RWPE2 (cell line): ENCODE measurements around the gene OCIAD2.

Source experiments
- ATAC-seq: fragments of 200-7000 bp; cut with Tn5 transposase; 3 replicates; pipeline ENCODE4 v1.9.1; 2021; ENCODE audit warnings: low read depth
- DNase-seq: peaks from one replicate; pipeline ENCODE4 v3.0.0-alpha.2; 2020; ENCODE audit warnings: low spot score
- H3K27ac ChIP-seq: fragments of 450-650 bp; 2 replicates; pipeline ENCODE4 v1.5.1; 2017; ENCODE audit warnings: mild to moderate bottlenecking; ENCODE audit not compliant: poor library complexity, severe bottlenecking
- H3K27me3 ChIP-seq: fragments of 250-450 bp; sonication (Bioruptor Pico); 2 replicates; pipeline ENCODE4 v1.5.1; 2021; ENCODE audit warnings: mild to moderate bottlenecking, moderate library complexity; ENCODE audit not compliant: insufficient read depth, poor library complexity, severe bottlenecking
- H3K36me3 ChIP-seq: fragments of 250-450 bp; sonication (Bioruptor Pico); 2 replicates; pipeline ENCODE4 v1.5.1; 2020; ENCODE audit warnings: low read depth, mild to moderate bottlenecking, moderate library complexity
- H3K4me1 ChIP-seq: fragments of 250-450 bp; sonication (Bioruptor Pico); 2 replicates; pipeline ENCODE4 v1.5.1; 2021; ENCODE audit warnings: mild to moderate bottlenecking, moderate library complexity; ENCODE audit not compliant: insufficient read depth, poor library complexity, severe bottlenecking
- H3K4me3 ChIP-seq: fragments of 250-450 bp; sonication (Bioruptor Pico); 2 replicates; pipeline ENCODE4 v1.5.1; 2021; ENCODE audit warnings: mild to moderate bottlenecking, moderate library complexity; ENCODE audit not compliant: severe bottlenecking
- H3K9me3 ChIP-seq: fragments of 250-450 bp; sonication (Bioruptor Pico); 2 replicates; pipeline ENCODE4 v1.5.1; 2021; ENCODE audit warnings: mild to moderate bottlenecking, moderate library complexity; ENCODE audit not compliant: severe bottlenecking
- TF ChIP-seq, protein P1 (sequence below): fragments of 450-650 bp; IDR thresholded peaks from one replicate; pipeline ENCODE4 v1.5.1; 2017; ENCODE audit warnings: mild to moderate bottlenecking, moderate library complexity; ENCODE audit not compliant: poor library complexity, severe bottlenecking

Gene OCIAD2

DNA sequence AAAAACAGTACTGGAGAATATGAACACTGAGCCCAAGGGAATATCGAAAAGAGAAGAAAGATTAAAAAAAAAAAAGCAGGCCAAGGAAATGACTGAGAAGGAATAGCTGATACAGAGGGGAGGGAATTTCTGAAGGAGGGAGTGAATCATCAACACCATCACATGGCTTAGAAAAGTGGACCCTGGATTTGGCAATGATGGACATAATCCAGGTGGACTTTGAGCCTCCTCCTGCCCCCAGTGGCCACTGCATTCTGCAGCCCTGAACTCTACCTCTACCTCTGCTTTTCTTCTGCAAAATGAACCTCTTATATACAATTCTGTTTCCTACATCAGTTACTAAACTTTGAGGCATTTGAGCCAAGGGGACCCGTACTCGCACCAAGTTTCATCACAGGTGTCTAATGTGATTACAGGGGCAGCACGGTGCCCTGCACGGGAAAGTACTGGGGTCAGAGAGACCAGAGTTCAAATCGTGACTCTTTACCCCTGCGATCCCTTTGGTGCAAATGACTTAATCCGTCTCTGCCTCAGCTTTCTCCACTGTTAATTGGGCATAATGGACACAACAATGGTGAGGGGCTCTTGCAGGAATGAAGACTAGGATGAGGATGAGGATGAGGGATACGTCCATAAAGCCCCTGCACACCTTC lies 1.1 kb downstream of the OCIAD2 start:
- peak overlapping the region; percentile 64 for H3K4me3 ChIP-seq

DNA sequence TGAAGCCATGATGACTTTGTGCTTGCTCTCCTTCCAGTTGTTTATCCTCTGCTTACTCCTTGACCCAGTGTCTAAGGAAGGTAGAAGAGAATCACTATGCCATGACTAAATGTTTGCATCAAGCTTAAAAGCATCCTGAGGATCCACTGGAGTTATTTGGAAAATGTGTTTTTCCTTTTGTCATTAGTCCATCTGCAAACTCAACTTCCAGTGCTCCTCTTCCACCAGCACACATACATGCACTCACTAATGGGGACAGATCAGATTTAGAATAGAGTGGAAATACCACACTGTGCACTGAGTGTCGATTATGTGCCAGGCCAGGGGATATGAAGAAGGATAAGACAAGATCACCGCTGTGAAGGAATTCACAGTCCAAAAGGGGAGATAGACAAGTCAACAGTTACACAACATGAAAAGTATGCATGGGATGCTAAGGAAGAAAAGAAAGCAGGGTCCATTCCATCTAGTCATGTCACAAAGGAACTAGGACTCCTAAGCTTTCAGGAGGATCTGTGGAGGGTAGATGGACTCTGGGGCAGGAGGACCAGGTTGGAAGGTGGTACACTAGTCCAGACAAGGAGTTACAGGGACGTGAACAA lies 1.9 kb downstream of the OCIAD2 start:
- peaks cover 55% of the 10 kb centered on the region for H3K36me3 ChIP-seq
- TF ChIP-seq, protein P1, sequence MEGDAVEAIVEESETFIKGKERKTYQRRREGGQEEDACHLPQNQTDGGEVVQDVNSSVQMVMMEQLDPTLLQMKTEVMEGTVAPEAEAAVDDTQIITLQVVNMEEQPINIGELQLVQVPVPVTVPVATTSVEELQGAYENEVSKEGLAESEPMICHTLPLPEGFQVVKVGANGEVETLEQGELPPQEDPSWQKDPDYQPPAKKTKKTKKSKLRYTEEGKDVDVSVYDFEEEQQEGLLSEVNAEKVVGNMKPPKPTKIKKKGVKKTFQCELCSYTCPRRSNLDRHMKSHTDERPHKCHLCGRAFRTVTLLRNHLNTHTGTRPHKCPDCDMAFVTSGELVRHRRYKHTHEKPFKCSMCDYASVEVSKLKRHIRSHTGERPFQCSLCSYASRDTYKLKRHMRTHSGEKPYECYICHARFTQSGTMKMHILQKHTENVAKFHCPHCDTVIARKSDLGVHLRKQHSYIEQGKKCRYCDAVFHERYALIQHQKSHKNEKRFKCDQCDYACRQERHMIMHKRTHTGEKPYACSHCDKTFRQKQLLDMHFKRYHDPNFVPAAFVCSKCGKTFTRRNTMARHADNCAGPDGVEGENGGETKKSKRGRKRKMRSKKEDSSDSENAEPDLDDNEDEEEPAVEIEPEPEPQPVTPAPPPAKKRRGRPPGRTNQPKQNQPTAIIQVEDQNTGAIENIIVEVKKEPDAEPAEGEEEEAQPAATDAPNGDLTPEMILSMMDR: no peak
- no peaks in the 10 kb centered on the region for H3K27me3 ChIP-seq
- peaks cover 22% of the 10 kb centered on the region for H3K4me1 ChIP-seq
- no peaks in the 10 kb centered on the region for H3K9me3 ChIP-seq
- H3K4me3 ChIP-seq: no peak overlapping the region
- H3K27ac ChIP-seq: peak overlapping the region; percentile 85
- ATAC-seq (no peak), DNase-seq (no peak)

More for the DNA sequence above, 1.1 kb downstream of the OCIAD2 start:
- no peaks in the 10 kb centered on the region for H3K9me3 ChIP-seq
- DNase-seq: no peak
- H3K36me3 ChIP-seq: peaks cover 47% of the 10 kb centered on the region
- peaks cover 21% of the 10 kb centered on the region for H3K4me1 ChIP-seq
- TF ChIP-seq, protein P1: peak; percentile 40
- ATAC-seq: peak; percentile 22
- peak overlapping the region; percentile 85 for H3K27ac ChIP-seq
- no peaks in the 10 kb centered on the region for H3K27me3 ChIP-seq

DNA sequence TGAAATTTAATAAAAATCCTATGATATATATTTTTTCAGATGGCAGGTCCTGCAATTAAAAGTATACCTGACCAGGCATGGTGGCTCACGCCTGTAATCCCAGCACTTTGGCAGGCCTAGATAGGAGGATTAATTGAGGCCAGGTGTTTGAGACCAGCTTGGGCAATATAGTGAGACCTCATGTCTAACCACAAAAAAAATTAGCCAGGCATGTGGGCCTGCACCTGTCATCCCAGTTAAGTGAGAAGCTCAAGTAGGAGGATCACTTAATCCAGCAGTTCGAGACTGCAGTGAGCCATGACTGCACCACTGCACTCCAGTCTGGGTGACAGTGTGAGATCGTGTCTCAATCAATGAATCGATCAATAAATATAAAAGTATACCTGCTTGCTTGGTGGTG lies 2.5 kb downstream of the OCIAD2 start:
- TF ChIP-seq, protein P1: no peak
- Histone ChIP-seq H3K27me3 (no peaks in the 10 kb centered on the region), H3K9me3 (no peaks in the 10 kb centered on the region), H3K36me3 (peaks cover 61% of the 10 kb centered on the region), H3K27ac (no peak overlapping the region), H3K4me3 (no peak overlapping the region), H3K4me1 (peaks cover 23% of the 10 kb centered on the region)
- DNase-seq (no peak), ATAC-seq (no peak)

DNA sequence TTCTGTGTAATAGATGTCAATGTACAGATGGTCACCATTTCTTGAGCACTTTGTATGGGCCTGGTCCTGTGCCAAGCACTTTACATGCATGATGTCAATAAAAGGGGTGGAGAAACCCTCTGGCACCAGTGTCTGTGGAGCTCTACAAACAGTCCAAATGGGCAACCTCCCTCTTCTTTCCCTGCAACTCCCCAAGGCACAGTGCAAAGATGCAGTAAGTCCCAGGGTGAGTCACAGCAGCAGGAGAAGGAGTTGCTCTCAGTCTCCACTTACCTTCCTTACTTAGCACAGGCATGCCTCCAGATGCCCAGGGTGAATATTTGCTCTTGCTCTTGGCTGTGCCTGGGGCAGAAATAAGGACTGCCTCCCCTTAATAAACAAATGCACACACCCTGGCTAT lies 4.3 kb downstream of the OCIAD2 start:
- TF ChIP-seq, protein P1: no peak
- peaks cover 23% of the 10 kb centered on the region for H3K4me1 ChIP-seq
- H3K9me3 ChIP-seq: no peaks in the 10 kb centered on the region
- no peak overlapping the region for H3K27ac ChIP-seq
- no peaks in the 10 kb centered on the region for H3K27me3 ChIP-seq
- DNase-seq (no peak), ATAC-seq (peak; percentile 30; the same call in 1 of the 3 replicates)
- H3K4me3 ChIP-seq: no peak overlapping the region
- peaks cover 79% of the 10 kb centered on the region for H3K36me3 ChIP-seq

DNA sequence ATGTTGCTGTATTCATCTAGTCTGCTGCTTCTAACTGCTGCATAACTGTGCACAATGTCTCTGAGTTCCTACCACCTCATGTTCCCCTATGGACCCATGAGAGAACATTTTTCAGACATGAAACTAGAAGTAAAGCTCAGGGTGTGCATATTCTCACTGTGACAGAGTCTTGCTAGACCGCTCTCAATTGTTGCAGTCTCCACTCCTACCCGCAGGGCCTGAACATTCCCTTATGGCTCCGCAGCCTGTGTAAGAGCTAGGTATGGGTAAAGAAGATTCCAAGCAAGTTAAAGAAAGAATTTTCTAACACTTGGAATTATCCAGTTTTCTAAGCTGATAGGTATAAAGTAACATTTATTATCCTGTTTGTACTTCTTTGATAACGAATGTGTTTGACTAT lies 5.4 kb downstream of the OCIAD2 start:
- Histone ChIP-seq H3K36me3 (peaks cover 90% of the 10 kb centered on the region), H3K4me3 (no peak overlapping the region), H3K27me3 (no peaks in the 10 kb centered on the region), H3K27ac (no peak overlapping the region), H3K4me1 (peaks cover 23% of the 10 kb centered on the region), H3K9me3 (no peaks in the 10 kb centered on the region)
- DNase-seq: no peak
- no peak for ATAC-seq
- TF ChIP-seq, protein P1: no peak
